WTC11 (cell line): ENCODE measurements around the gene PLXNA2.

Source experiments
- ATF3 ChIP-seq: sonication (generic); formaldehyde crosslinking; conservative IDR thresholded peaks from 2 replicates; pipeline ENCODE4 v1.8.1; 2022; ENCODE audit warnings: mild to moderate bottlenecking, missing genetic modification reagents
- CTCF ChIP-seq: fragments of 200-600 bp; IDR thresholded peaks from 2 replicates; pipeline ENCODE4 v1.8.0; 2022; ENCODE audit warnings: antibody characterized with exemption
- ELF4 ChIP-seq: sonication (generic); formaldehyde crosslinking; IDR thresholded peaks from 2 replicates; pipeline ENCODE4 v1.8.1; 2022; ENCODE audit warnings: low read depth, mild to moderate bottlenecking, moderate library complexity, missing genetic modification reagents
- HMGXB4 ChIP-seq: sonication (generic); formaldehyde crosslinking; IDR thresholded peaks from 2 replicates; pipeline ENCODE4 v1.8.1; 2023; ENCODE audit warnings: mild to moderate bottlenecking, moderate library complexity, missing genetic modification reagents
- MAX ChIP-seq: sonication (generic); formaldehyde crosslinking; IDR thresholded peaks from 2 replicates; pipeline ENCODE4 v1.8.0; 2022; ENCODE audit warnings: mild to moderate bottlenecking, missing genetic modification reagents
- RELA ChIP-seq: sonication (generic); formaldehyde crosslinking; IDR thresholded peaks from 2 replicates; pipeline ENCODE4 v1.8.1; 2022; ENCODE audit warnings: missing genetic modification reagents, mild to moderate bottlenecking, borderline replicate concordance
- USF1 ChIP-seq: sonication (generic); formaldehyde crosslinking; IDR thresholded peaks from 2 replicates; pipeline ENCODE4 v1.8.0; 2022; ENCODE audit warnings: mild to moderate bottlenecking, missing genetic modification reagents

- TF ChIP-seq ATF3 (no peak), RELA (no peak), CTCF (no peak), ELF4 (no peak), HMGXB4 (CRISPR knock-in tag) (no peak), MAX (no peak), USF1 (CRISPR knock-in tag) (no peak)
Measured at GRCh38 chr1:208256556-208256955, 12.4 kb upstream of the PLXNA2 start.
